ENCODE measurements around the gene MFN1.

MFN1 gene

GRCh38 chr3:179432451-179432850 is 84.9 kb downstream of the MFN1 start:
- no peak for DNase-seq

GRCh38 chr3:179436517-179436916 is 89.0 kb downstream of the MFN1 start:
- DNase-seq: no peak

GRCh38 chr3:179438841-179439240 is 91.3 kb downstream of the MFN1 start:
- DNase-seq: no peak

Data from NCI-H1694 (cell line).